H1 (cell line): Measurements from ENCODE around the gene UQCRC2.

Experiments
- CTCF ChIP-seq, 3 experiments: IDR thresholded peaks; 1 replicate in 2 of 3; 2 replicates in 1 of 3; pipeline versions ENCODE4 v1.5.1 to v1.6.1; 2011; ENCODE audit warnings: low read length in 3 of 3, mild to moderate bottlenecking in 3 of 3, inconsistent platforms in 2 of 3, low read depth in 1 of 3, moderate library complexity in 1 of 3; ENCODE audit not compliant: insufficient read depth in 1 of 3; ENCODE audit errors: control extremely low read depth in 1 of 3
- HDAC2 ChIP-seq, 2 experiments: fragments of 300-600 bp in 1 of 2; sonication (generic) in 1 of 2; IDR thresholded peaks; 2 replicates each; pipeline ENCODE4 v1.6.1; 2011 to 2012; ENCODE audit warnings: low read depth in 2 of 2, low read length in 2 of 2, mild to moderate bottlenecking in 2 of 2, moderate library complexity in 2 of 2, borderline replicate concordance in 1 of 2, inconsistent platforms in 1 of 2
- MAFK ChIP-seq: IDR thresholded peaks from 2 replicates; pipeline ENCODE4 v1.6.1; 2012; ENCODE audit warnings: low read depth, mild to moderate bottlenecking, improper control_type of control experiment, low read length
- PHF8 ChIP-seq: fragments of 200-600 bp; sonication (generic); conservative IDR thresholded peaks from 2 replicates; pipeline ENCODE4 v1.7.1; 2012; ENCODE audit warnings: low read depth, mild to moderate bottlenecking, inconsistent platforms, low read length, moderate library complexity
- RFX5 ChIP-seq: IDR thresholded peaks from 2 replicates; pipeline ENCODE4 v1.6.1; 2011; ENCODE audit warnings: low read depth, low read length, improper control_type of control experiment, borderline replicate concordance
- SIN3A ChIP-seq, 2 experiments: IDR thresholded peaks in 1 of 2; conservative IDR thresholded peaks in 1 of 2; 2 replicates each; pipeline ENCODE4 v1.6.1; 2011 to 2012; ENCODE audit warnings: low read length in 2 of 2, improper control_type of control experiment in 1 of 2, low read depth in 1 of 2, mild to moderate bottlenecking in 1 of 2
- SP2 ChIP-seq: IDR thresholded peaks from 2 replicates; pipeline ENCODE4 v1.6.1; 2012; ENCODE audit warnings: mild to moderate bottlenecking, low read length, inconsistent platforms
- ZNF274 ChIP-seq: IDR thresholded peaks from 2 replicates; pipeline ENCODE4 v1.7.0; 2012; ENCODE audit warnings: low read length, borderline replicate concordance; ENCODE audit errors: extremely low read depth

GRCh38 chr16:22007509-22008214 lies 54.5 kb downstream of the UQCRC2 start, which contains the start of gene MOSMO:
- TF ChIP-seq SP2 (no peak), CTCF (IDR thresholded peaks at IDR 0.05; ENCODE audit: control extremely low read depth in 1 of 3, insufficient read depth in 1 of 3, low read depth in 1 of 3, low read length in 3 of 3) (no peak), HDAC2 (IDR thresholded peaks at IDR 0.05; ENCODE audit: borderline replicate concordance in 1 of 2, low read depth in 2 of 2, low read length in 2 of 2) (0 out of 4 replicates have a peak, but pooled peaks have one; percentile 15 to 29), SIN3A (conservative IDR thresholded peaks at IDR 0.05 in 1 of 2, IDR thresholded peaks at IDR 0.05 in 1 of 2; ENCODE audit: low read depth in 1 of 2, low read length in 2 of 2) (peak; percentile 71 to 87; a peak in 3 of 4 replicates), MAFK (no peak), ZNF274 (no peak), RFX5 (no peak), PHF8 (peak; percentile 60; the same call in 1 of the 2 replicates)
